Common myeloid progenitor, CD34-positive (primary cell): ENCODE measurements around the gene NLRX1.
"Not testable (repeated sequence)": the region's sequence is repeated elsewhere in the genome, so short reads cannot be mapped to it uniquely, and the experiment has no call there.

Experiments
- CTCF ChIA-PET: fragments of 350-600 bp; sonication (Branson Sonifier 250); formaldehyde crosslinking; loops from one replicate; lab custom pipeline; 2021; ENCODE audit warnings: antibody characterized with exemption; lab: Charles Lee
- POLR2A ChIA-PET: fragments of 350-600 bp; sonication (Branson Sonifier 250); formaldehyde crosslinking; loops from one replicate; lab custom pipeline; 2021; ENCODE audit warnings: antibody characterized with exemption; lab: Charles Lee
- DNase-seq, 3 donors: peaks; one replicate each; pipeline versions ENCODE4 v3.0.0 to v3.0.0-alpha.2; 2013
- H3K27ac ChIP-seq, 2 experiments: 1 replicate in 1 of 2; 2 replicates in 1 of 2; pipeline ENCODE4 v1.7.0; 2013; ENCODE audit warnings: inconsistent platforms in 2 of 2, low read length in 2 of 2, mild to moderate bottlenecking in 2 of 2, low read depth in 1 of 2, moderate library complexity in 1 of 2; ENCODE audit not compliant: severe bottlenecking in 2 of 2, insufficient read depth in 1 of 2, poor library complexity in 1 of 2
- H3K27me3 ChIP-seq, 5 experiments: replicated peaks in 2 of 5; 1 replicate in 3 of 5; 2 replicates in 2 of 5; pipeline versions ENCODE4 v1.6.1 to v1.7.0; 2013; ENCODE audit warnings: low read length in 4 of 5, mild to moderate bottlenecking in 2 of 5, moderate library complexity in 2 of 5, inconsistent platforms in 1 of 5; ENCODE audit not compliant: insufficient read depth in 5 of 5, control insufficient read depth in 4 of 5
- H3K36me3 ChIP-seq, 4 experiments: 1 replicate in 2 of 4; 2 replicates in 2 of 4; pipeline versions ENCODE4 v1.6.1 to v1.7.0; 2013; ENCODE audit warnings: low read length in 3 of 4, control low read depth in 1 of 4, mild to moderate bottlenecking in 1 of 4; ENCODE audit not compliant: control insufficient read depth in 4 of 4, insufficient read depth in 4 of 4
- H3K4me1 ChIP-seq, 4 experiments: 1 replicate in 3 of 4; 2 replicates in 1 of 4; pipeline versions ENCODE4 v1.6.1 to v1.7.1; 2013; ENCODE audit warnings: low read length in 3 of 4, mild to moderate bottlenecking in 3 of 4, control low read depth in 1 of 4, inconsistent platforms in 1 of 4, moderate library complexity in 1 of 4; ENCODE audit not compliant: control insufficient read depth in 4 of 4, insufficient read depth in 4 of 4; ENCODE audit errors: control extremely low read depth in 1 of 4
- H3K4me3 ChIP-seq, 7 experiments: 1 replicate in 4 of 7; 2 replicates in 3 of 7; pipeline versions ENCODE4 v1.5.1 to v1.7.0; 2013; ENCODE audit warnings: mild to moderate bottlenecking in 7 of 7, low read length in 6 of 7, moderate library complexity in 6 of 7, inconsistent platforms in 2 of 7, low read depth in 2 of 7, control low read depth in 1 of 7; ENCODE audit not compliant: insufficient read depth in 4 of 7, control insufficient read depth in 1 of 7; ENCODE audit errors: extremely low read depth in 1 of 7
- H3K9me3 ChIP-seq, 5 experiments: 1 replicate in 4 of 5; 2 replicates in 1 of 5; pipeline versions ENCODE4 v1.6.1 to v1.7.1; 2013; ENCODE audit warnings: low read length in 4 of 5, mild to moderate bottlenecking in 2 of 5, inconsistent platforms in 1 of 5, low read depth in 1 of 5, moderate library complexity in 1 of 5; ENCODE audit not compliant: control insufficient read depth in 4 of 5, insufficient read depth in 2 of 5; ENCODE audit errors: control extremely low read depth in 1 of 5
- WGBS: methylation state at CpG from one replicate; pipeline ENCODE4 v1.1.5; 2013; ENCODE audit not compliant: insufficient coverage; 5-methylcytosine and 5-hydroxymethylcytosine counted together

NLRX1 gene

GRCh38 chr11:119125821-119126220, 42.7 kb upstream of the NLRX1 start:
- H3K36me3 ChIP-seq: peaks cover 8 to 42% (median 23%) of the 10 kb centered on the region in 4 experiments

GRCh38 chr11:119126675-119127268, 41.8 kb upstream of the NLRX1 start:
- 92% methylated on average over 2 of the region's 5 CpGs for WGBS
- Histone ChIP-seq H3K27ac (no peak overlapping the region), H3K4me3 (no peak overlapping the region), H3K36me3 (peaks cover 8 to 51% (median 31%) of the 10 kb centered on the region in 4 experiments), H3K9me3 (no peaks in the 10 kb centered on the region), H3K27me3 (no peaks in the 10 kb centered on the region), H3K4me1 (peaks cover 9 to 11% (median 10%) of the 10 kb centered on the region in 4 experiments)
- DNase-seq: no peak
- CTCF ChIA-PET: interaction anchor here (1.3 to 1.9 kb wide), 2 partner anchors 19 to 53 kb away, joined by 4 to 9 read pairs; no protein-coding TSS in a partner anchor
- POLR2A ChIA-PET: no interaction called here

More at GRCh38 chr11:119125821-119126220, 42.7 kb upstream of the NLRX1 start:
- 98% methylated on average over 5 of the region's 6 CpGs for WGBS
- no peaks in the 10 kb centered on the region for H3K27me3 ChIP-seq
- no peaks in the 10 kb centered on the region for H3K9me3 ChIP-seq
- H3K4me1 ChIP-seq: peaks cover 11 to 15% (median 13%) of the 10 kb centered on the region in 4 experiments
- no peak overlapping the region for H3K4me3 ChIP-seq
- ChIA-PET POLR2A (no interaction called here), CTCF (interaction anchor here (0.9 to 1.9 kb wide), 3 partner anchors 20 to 54 kb away, joined by 3 to 9 read pairs (median 4); partner anchors contain the start of gene HMBS)
- H3K27ac ChIP-seq: no peak overlapping the region
- no peak for DNase-seq

GRCh38 chr11:119130662-119131061, 37.9 kb upstream of the NLRX1 start:
- H3K27ac ChIP-seq: no peak overlapping the region
- 100% methylated on average over 1 of the region's 3 CpGs for WGBS
- CTCF ChIA-PET: no interaction called here
- peaks cover 20 to 67% (median 52%) of the 10 kb centered on the region in 4 experiments for H3K36me3 ChIP-seq
- no peak for DNase-seq
- POLR2A ChIA-PET: no interaction called here
- no peaks in the 10 kb centered on the region for H3K27me3 ChIP-seq
- H3K9me3 ChIP-seq: no peaks in the 10 kb centered on the region
- no peaks in the 10 kb centered on the region for H3K4me1 ChIP-seq
- H3K4me3 ChIP-seq: no peak overlapping the region

GRCh38 chr11:119134389-119134978, 34.0 kb upstream of the NLRX1 start:
- peaks cover 20 to 54% (median 47%) of the 10 kb centered on the region in 4 experiments for H3K36me3 ChIP-seq
- no peaks in the 10 kb centered on the region for H3K9me3 ChIP-seq
- WGBS: 72% methylated on average over 3 of the region's 4 CpGs
- H3K27ac ChIP-seq: no peak overlapping the region
- peak in 2 of 3 donors; percentile 54 to 55 for DNase-seq
- H3K4me1 ChIP-seq: no peaks in the 10 kb centered on the region
- CTCF ChIA-PET: interaction anchor here (0.8 to 2.1 kb wide), 8 partner anchors 11 to 71 kb away, joined by 3 to 6 read pairs (median 4); partner anchors contain the start of gene CBL
- H3K4me3 ChIP-seq: no peak overlapping the region
- no peaks in the 10 kb centered on the region for H3K27me3 ChIP-seq
- POLR2A ChIA-PET: no interaction called here

DNA sequence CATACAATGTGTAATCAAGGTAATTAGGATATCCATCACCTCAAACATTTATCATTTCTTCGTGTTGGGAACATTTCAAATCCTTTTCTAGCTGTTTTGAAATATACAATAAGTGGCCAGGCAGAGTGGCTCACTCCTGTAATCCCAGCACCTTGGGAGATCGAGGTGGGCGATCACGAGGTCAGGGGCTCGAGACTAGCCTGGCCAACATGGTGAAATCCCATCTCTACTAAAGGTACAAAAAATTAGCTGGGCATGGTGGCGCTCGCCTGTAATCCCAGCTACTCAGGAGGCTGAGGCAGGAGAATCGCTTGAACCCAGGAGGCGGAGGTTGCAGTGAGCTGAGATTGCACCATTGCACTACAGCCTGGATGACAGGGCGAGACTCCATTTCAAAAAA, 29.2 kb upstream of the NLRX1 start:
- H3K36me3 ChIP-seq: peaks cover 5 to 10% (median 8%) of the 10 kb centered on the region in 4 experiments
- H3K27me3 ChIP-seq, H3K27ac ChIP-seq, H3K4me3 ChIP-seq, H3K9me3 ChIP-seq, H3K4me1 ChIP-seq, DNase-seq: not testable (repeated sequence)
- ChIA-PET POLR2A (interaction anchor here (0.6 to 0.8 kb wide), 2 partner anchors 9 to 145 kb away, joined by 3 to 4 read pairs; no protein-coding TSS in a partner anchor), CTCF (interaction anchor here (0.7 to 1.6 kb wide), 3 partner anchors 16 to 160 kb away, joined by 3 read pairs; no protein-coding TSS in a partner anchor)
- 100% methylated on average over 3 of the region's 10 CpGs for WGBS

GRCh38 chr11:119144825-119145486, 23.6 kb upstream of the NLRX1 start:
- POLR2A ChIA-PET: interaction anchor here (1.1 to 1.3 kb wide), 2 partner anchors 50 to 58 kb away, joined by 3 to 4 read pairs; no protein-coding TSS in a partner anchor
- DNase-seq: peak; percentile 71 to 86 (median 84)

More at GRCh38 chr11:119144825-119145486, 23.6 kb upstream of the NLRX1 start:
- Histone ChIP-seq H3K4me3 (no peak overlapping the region), H3K27ac (no peak overlapping the region), H3K9me3 (no peaks in the 10 kb centered on the region), H3K36me3 (no peaks in the 10 kb centered on the region), H3K4me1 (peaks cover 0 to 18% (median 16%) of the 10 kb centered on the region in 4 experiments), H3K27me3 (peaks cover 0 to 38% (median 19%) of the 10 kb centered on the region in 5 experiments)
- WGBS: 13% methylated on average over 3 of the region's 7 CpGs
- CTCF ChIA-PET: interaction anchor here (0.7 to 5.0 kb wide), 13 partner anchors 10 to 139 kb away, joined by 3 to 29 read pairs (median 4); no protein-coding TSS in a partner anchor
